DOHH2 (cell line): ENCODE results near the gene RNF14.

Experiments
- CTCF ChIP-seq: fragments of 200-600 bp; sonication (generic); IDR thresholded peaks from one replicate; pipeline ENCODE4 v1.5.1; 2014; ENCODE audit warnings: antibody characterized with exemption, mild to moderate bottlenecking, low read depth, low read length; ENCODE audit not compliant: poor library complexity, severe bottlenecking
- EZH2phosphoT487 ChIP-seq: fragments of 200-600 bp; sonication (generic); IDR thresholded peaks from 2 replicates; pipeline ENCODE4 v1.6.1; 2017; ENCODE audit warnings: borderline replicate concordance, mild to moderate bottlenecking, antibody characterized with exemption, low read length, moderate library complexity, mixed read lengths

GRCh38 chr5:141923448-141924313 is 45.2 kb upstream of the RNF14 start, which contains the start of gene DELE1:
- TF ChIP-seq CTCF (no peak), EZH2phosphoT487 (no peak)
